SK-N-SH treated with all-trans-retinoic acid at 6 μM for 48 hours (cell line): Measurements from ENCODE around the gene EPHB2.

Experiments used
- ATAC-seq: fragments of 200-7000 bp; cut with Tn5 transposase; 3 replicates; pipeline ENCODE4 v1.9.1; 2020; ENCODE audit warnings: mild to moderate bottlenecking, moderate library complexity
- ARNTL ChIP-seq: fragments of 450-650 bp; formaldehyde crosslinking; IDR thresholded peaks from 2 replicates; pipeline ENCODE4 v1.5.0; 2020; ENCODE audit warnings: low read depth, mild to moderate bottlenecking, moderate library complexity, borderline replicate concordance
- CREB5 ChIP-seq: fragments of 250-450 bp; sonication (Bioruptor Pico); IDR thresholded peaks from 2 replicates; pipeline ENCODE4 v1.5.1; 2020; ENCODE audit warnings: low read depth, mild to moderate bottlenecking, moderate library complexity
- CSDC2 ChIP-seq: fragments of 250-450 bp; sonication (Bioruptor Pico); IDR thresholded peaks from 2 replicates; pipeline ENCODE4 v1.5.0; 2020; ENCODE audit warnings: mild to moderate bottlenecking, moderate library complexity
- CSRNP3 ChIP-seq: fragments of 250-450 bp; sonication (Bioruptor Pico); IDR thresholded peaks from 2 replicates; pipeline ENCODE4 v1.5.1; 2021; ENCODE audit warnings: mild to moderate bottlenecking, moderate library complexity
- ESRRG ChIP-seq: fragments of 250-450 bp; sonication (Bioruptor Pico); IDR thresholded peaks from 2 replicates; pipeline ENCODE4 v1.6.1; 2021; ENCODE audit warnings: mild to moderate bottlenecking
- GLIS3 ChIP-seq: fragments of 250-450 bp; sonication (Bioruptor Pico); IDR thresholded peaks from 2 replicates; pipeline ENCODE4 v1.5.0; 2020; ENCODE audit warnings: mild to moderate bottlenecking, moderate library complexity
- ISL1 ChIP-seq: fragments of 250-450 bp; sonication (Bioruptor Pico); IDR thresholded peaks from 2 replicates; pipeline ENCODE4 v2.1.2; 2022; ENCODE audit warnings: mild to moderate bottlenecking, moderate library complexity
- OSR1 ChIP-seq: fragments of 250-450 bp; sonication (Bioruptor Pico); IDR thresholded peaks from 2 replicates; pipeline ENCODE4 v1.8.0; 2022; ENCODE audit warnings: moderate library complexity, mild to moderate bottlenecking, inconsistent platforms
- PATZ1 ChIP-seq: fragments of 250-450 bp; sonication (Bioruptor Pico); IDR thresholded peaks from 2 replicates; pipeline ENCODE4 v1.8.0; 2020; ENCODE audit warnings: mild to moderate bottlenecking, moderate library complexity, borderline replicate concordance
- POU6F1 ChIP-seq: fragments of 250-450 bp; sonication (Bioruptor Pico); IDR thresholded peaks from 2 replicates; pipeline ENCODE4 v1.8.0; 2021; ENCODE audit warnings: low read depth, mild to moderate bottlenecking, moderate library complexity, borderline replicate concordance
- PPARA ChIP-seq: fragments of 250-450 bp; sonication (Bioruptor Pico); IDR thresholded peaks from 2 replicates; pipeline ENCODE4 v1.5.0; 2020; ENCODE audit warnings: mild to moderate bottlenecking, borderline replicate concordance
- RARB ChIP-seq: fragments of 250-450 bp; sonication (Bioruptor Pico); IDR thresholded peaks from 2 replicates; pipeline ENCODE4 v1.8.0; 2021; ENCODE audit warnings: mild to moderate bottlenecking, moderate library complexity
- SNAI2 ChIP-seq: fragments of 250-450 bp; sonication (Bioruptor Pico); IDR thresholded peaks from 2 replicates; pipeline ENCODE4 v1.5.0; 2020; ENCODE audit warnings: mild to moderate bottlenecking, moderate library complexity
- TOX ChIP-seq: fragments of 250-450 bp; sonication (Bioruptor Pico); IDR thresholded peaks from 2 replicates; pipeline ENCODE4 v1.8.0; 2021; ENCODE audit warnings: mild to moderate bottlenecking, moderate library complexity, borderline replicate concordance
- TSHZ2 ChIP-seq: fragments of 250-450 bp; sonication (Bioruptor Pico); IDR thresholded peaks from 2 replicates; pipeline ENCODE4 v1.5.0; 2020; ENCODE audit warnings: mild to moderate bottlenecking, moderate library complexity
- ZC3H10 ChIP-seq: fragments of 250-450 bp; sonication (Bioruptor Pico); IDR thresholded peaks from 2 replicates; pipeline ENCODE4 v1.5.1; 2021; ENCODE audit warnings: mild to moderate bottlenecking, moderate library complexity
- ZFP3 ChIP-seq: fragments of 250-450 bp; sonication (Bioruptor Pico); IDR thresholded peaks from 2 replicates; pipeline ENCODE4 v1.5.0; 2020; ENCODE audit warnings: mild to moderate bottlenecking, moderate library complexity
- ZNF565 ChIP-seq: fragments of 450-650 bp; formaldehyde crosslinking; conservative IDR thresholded peaks from 2 replicates; pipeline ENCODE4 v1.5.0; 2020; ENCODE audit warnings: low read depth, mild to moderate bottlenecking, moderate library complexity
- ZNF70 ChIP-seq: fragments of 450-650 bp; formaldehyde crosslinking; IDR thresholded peaks from 2 replicates; pipeline ENCODE4 v1.5.0; 2020; ENCODE audit warnings: mild to moderate bottlenecking, moderate library complexity
- ZNF8 ChIP-seq: fragments of 450-650 bp; formaldehyde crosslinking; IDR thresholded peaks from 2 replicates; pipeline ENCODE4 v1.5.0; 2020; ENCODE audit warnings: mild to moderate bottlenecking, moderate library complexity

EPHB2 gene

GRCh38 chr1:22699681-22700520, 10.7 kb upstream of the EPHB2 start (continued):
- TF ChIP-seq TSHZ2 (CRISPR knock-in tag) (no peak), CSDC2 (CRISPR knock-in tag) (no peak), PPARA (no peak), ESRRG (CRISPR knock-in tag) (no peak), SNAI2 (CRISPR knock-in tag) (no peak), ZFP3 (CRISPR knock-in tag) (no peak)

GRCh38 chr1:22702296-22703085, 8.1 kb upstream of the EPHB2 start:
- no peak for TF ChIP-seq GLIS3 (CRISPR knock-in tag)
- no peak for TF ChIP-seq ESRRG (CRISPR knock-in tag)
- no peak for TF ChIP-seq TOX
- no peak for TF ChIP-seq ARNTL
- TF ChIP-seq ISL1 = no peak
- TF ChIP-seq OSR1 = no peak
- TF ChIP-seq CSDC2 (CRISPR knock-in tag) = no peak
- TF ChIP-seq ZFP3 (CRISPR knock-in tag) = no peak
- no peak for TF ChIP-seq CREB5 (CRISPR knock-in tag)
- no peak for TF ChIP-seq TSHZ2 (CRISPR knock-in tag)
- TF ChIP-seq, all 23 proteins: peak for 0
- ATAC-seq = no peak

- ATAC-seq = peak; percentile 98
- no peak for TF ChIP-seq ARNTL
- TF ChIP-seq ZNF70 (CRISPR knock-in tag) = 0 out of 2 replicates have a peak, but pooled peaks have one; percentile 36
- no peak for TF ChIP-seq PATZ1
Observed at GRCh38 chr1:22704440-22705067, 6.1 kb upstream of the EPHB2 start.

- no peak for ATAC-seq
- TF ChIP-seq ZC3H10 (CRISPR knock-in tag) (no peak), PATZ1 (no peak), ARNTL (no peak), RARB (CRISPR knock-in tag) (no peak), ESRRG (CRISPR knock-in tag) (no peak), SNAI2 (CRISPR knock-in tag) (no peak), CSRNP3 (CRISPR knock-in tag) (no peak), POU6F1 (CRISPR knock-in tag) (no peak), ZNF8 (CRISPR knock-in tag) (no peak), ZNF565 (CRISPR knock-in tag) (no peak)
Observed at GRCh38 chr1:22705586-22705985, 5.1 kb upstream of the EPHB2 start.
